GM18511 (cell line): ENCODE results near the gene CACNA1S.
A peak's percentile ranks its signal among the peaks of the same experiment; 100 is the strongest.

ENCODE experiments used
- ATAC-seq: cut with Tn5 transposase; IDR thresholded peaks from one replicate; pipeline ENCODE4 v1.9.1; 2021; ENCODE audit warnings: mild to moderate bottlenecking, moderate library complexity; ENCODE audit not compliant: unreplicated experiment

Gene CACNA1S

DNA sequence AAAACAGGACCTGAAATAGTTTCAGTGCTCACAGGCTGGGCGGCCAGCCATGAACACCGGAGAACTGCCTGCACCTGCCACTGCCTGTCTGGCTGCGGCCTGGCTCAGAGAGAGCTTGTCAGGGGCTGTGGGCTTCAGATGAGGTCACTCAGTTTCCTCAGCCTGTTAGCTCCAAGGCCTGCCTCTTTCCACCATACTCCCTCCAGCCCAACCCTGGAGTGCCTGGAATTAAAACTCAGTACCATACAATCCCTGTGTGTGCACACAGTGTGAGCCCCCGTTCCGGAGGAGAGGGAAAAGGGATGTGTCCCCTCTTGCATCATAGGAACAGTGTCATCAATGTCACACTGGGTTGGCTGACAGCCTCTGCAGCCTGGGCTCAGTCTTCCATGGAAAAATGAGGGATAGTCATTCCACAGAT lies 16.2 kb downstream of the CACNA1S start:
- ATAC-seq: peak; percentile 72

DNA sequence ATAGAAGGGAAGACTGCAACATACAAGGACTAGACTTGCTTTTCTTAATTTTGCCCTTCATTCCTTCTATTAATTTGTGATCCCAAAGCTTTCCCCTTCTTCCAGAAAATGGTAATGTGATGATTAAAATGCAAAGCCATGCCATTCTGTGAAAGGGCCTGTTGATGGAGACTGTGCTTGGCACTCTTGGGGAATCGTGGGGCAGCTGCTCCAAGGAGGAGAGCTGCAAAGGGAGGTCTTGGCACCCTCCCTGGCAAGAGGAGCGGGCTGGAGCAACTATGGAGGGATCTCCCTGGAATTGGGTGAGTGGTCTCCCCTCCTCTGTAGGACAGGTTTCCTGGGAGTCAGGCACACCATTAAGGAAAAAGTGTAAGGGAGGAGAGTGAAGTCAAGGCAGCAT lies 16.6 kb downstream of the CACNA1S start:
- no peak for ATAC-seq

DNA sequence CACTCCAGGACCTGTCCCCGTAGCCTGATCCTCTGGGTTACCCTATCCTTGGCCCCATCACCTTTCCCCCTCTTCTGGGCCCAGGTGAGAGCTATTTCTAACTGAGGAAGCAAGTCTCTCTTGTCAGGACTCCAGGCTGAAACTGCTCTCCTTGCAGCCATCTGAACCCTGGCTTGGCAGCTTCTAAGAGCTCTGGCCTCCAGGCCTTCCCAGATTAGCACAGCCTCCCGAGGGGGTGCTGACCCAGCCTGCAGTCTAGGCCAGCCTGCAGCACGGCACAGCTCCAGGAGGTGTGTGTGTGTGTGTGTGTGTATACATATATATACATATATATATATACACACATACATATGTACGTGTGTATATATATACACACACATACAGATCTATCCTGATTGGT lies 17.4 kb downstream of the CACNA1S start:
- no peak for ATAC-seq

- ATAC-seq: no peak
Observed at GRCh38 chr1:201093962-201094361, 18.3 kb downstream of the CACNA1S start.

DNA sequence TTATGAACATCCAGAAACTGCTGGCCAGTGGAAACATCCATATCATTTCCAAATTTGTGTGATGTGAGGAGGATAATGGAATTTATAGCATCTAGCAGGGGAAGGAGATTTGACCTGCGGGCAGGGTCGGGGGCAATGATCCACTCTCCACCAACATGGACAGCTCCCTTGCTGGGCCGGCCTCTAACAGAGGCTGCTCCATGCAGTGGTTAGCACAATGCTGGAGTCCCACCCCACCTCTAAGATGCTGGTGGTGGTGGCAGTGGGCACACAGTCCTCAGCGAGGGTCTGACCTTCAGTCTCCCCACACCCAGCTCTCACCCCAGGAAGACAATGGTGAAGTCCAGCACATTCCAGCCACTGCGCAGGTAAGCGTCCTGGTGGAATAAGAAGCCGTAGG lies 18.7 kb downstream of the CACNA1S start:
- no peak for ATAC-seq

GRCh38 chr1:201092738-201093137 lies 19.5 kb downstream of the CACNA1S start:
- ATAC-seq: no peak

DNA sequence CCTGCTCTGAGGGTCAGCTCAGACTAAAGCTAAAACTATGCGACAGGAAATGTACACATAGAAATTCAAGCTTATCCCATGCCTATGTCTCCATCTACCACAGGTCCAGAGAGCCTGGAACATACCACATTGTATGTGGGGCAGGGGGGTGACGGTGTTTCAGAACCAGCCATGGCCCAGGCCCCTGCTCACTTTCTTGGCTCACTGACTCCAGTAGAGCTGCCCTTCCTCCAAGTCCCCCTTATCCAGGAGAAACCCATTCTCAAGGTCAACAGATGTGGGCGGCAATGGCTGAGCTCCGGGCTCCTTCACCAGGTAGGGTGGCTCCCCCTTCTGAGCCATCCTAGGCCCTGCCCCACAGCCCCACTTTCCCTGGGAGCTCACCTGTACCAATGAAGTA lies 21.0 kb downstream of the CACNA1S start:
- ATAC-seq: no peak

DNA sequence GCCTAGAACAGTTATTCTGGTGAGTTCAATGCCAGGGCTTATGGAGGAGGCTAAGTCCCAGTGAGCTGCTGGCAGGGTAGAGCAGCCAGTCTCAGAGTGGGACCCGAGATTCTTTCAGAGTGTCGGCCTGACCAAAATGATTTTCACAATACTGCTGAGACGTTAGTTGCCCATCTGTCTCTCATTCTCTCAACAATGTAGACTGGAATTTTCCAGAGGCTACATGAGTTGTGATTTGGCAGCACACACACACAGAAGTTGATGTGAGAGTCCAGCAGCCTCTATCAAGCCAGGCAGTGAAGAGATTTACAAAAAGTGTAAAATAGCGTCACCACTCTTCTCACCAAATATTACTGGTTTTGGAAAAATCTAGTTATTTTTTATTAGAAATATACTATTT lies 21.7 kb downstream of the CACNA1S start:
- no peak for ATAC-seq

DNA sequence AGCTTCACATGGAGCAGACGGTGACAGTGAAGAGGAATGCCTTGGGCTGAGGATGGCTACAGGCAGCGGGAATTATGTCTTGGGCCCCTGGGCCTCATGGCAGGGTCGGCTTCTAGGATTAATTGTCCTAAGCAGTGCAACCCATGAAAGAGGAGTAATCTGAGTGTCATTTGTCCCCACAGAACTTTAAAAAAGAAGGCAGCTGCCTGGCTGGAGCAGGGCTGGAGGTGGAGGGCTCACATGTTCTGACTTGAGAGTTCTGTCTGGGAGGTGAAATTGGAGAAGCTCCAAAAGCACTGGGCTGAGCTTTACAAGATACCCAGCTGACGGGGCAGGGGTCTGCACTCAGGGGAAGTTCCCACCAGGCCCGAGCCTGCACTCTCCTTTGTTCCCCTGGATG lies 22.6 kb downstream of the CACNA1S start:
- ATAC-seq: no peak

DNA sequence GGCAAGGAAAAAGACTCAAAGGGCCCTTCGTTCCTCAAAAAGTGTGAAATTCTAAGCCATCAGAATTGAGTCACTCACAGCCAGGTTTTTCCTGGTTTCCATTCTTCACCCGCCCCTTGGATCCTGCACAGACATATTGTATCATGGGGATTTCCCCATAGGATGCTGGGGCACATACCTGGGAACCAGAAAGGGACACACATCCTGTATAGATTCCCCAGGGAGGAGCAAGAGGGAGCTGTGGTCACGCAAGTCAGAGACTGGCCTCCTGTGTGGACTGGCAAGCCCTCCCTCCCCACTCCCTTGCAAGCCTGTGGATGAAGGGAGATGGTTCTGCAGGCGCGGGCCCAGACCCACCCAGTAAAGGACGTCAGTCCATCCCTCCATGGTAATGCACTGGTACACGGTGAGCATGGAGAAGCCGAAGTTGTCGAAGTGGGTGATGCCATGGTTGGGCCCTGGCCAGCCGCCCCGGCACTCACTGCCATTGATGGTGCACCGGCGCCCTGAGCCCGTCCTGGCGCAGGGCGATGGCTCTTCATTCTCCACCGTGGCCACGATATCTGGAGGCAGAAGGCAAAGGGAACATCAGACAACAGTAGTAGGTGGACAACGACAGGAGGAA lies 23.2 kb downstream of the CACNA1S start:
- no peak for ATAC-seq

DNA sequence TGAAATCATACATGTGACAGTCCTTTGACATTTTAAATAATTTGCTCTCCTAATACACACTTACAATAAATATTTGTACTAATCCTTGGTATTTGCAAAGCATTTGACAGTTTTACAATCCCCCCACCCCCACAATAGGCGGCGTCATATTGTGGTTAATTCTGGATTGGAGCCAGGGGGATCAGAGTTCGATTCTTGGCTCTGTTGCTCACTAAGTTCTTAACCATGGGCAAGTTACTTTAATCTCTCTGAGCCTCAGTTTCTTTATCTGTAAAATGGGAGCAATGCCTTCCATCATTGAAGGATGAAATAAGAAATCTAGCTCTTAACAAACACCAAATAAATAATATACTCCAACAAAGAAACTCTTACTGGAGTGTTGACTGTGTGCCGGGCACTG lies 23.8 kb downstream of the CACNA1S start:
- no peak for ATAC-seq

GRCh38 chr1:201085902-201086735 lies 26.1 kb downstream of the CACNA1S start:
- no peak for ATAC-seq

DNA sequence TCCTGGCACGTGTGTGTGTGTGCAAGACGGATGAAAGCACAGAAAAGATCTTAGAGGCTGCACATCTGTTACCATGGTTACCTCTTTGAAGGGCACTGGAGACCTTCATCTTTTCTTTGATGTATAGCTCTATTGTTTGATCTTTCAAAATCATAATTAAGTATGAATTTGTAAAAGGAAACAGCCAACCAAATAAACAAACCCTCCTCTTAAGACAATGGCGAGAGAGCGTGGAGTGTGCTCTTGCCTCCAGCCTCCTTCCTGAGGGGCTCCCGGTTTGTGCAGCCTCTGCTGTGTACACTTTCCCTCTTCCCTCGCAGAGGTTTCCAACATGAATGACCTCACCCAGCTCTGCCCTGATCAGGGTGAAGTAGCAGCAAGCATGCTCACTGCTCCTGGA lies 27.9 kb downstream of the CACNA1S start:
- no peak for ATAC-seq

DNA sequence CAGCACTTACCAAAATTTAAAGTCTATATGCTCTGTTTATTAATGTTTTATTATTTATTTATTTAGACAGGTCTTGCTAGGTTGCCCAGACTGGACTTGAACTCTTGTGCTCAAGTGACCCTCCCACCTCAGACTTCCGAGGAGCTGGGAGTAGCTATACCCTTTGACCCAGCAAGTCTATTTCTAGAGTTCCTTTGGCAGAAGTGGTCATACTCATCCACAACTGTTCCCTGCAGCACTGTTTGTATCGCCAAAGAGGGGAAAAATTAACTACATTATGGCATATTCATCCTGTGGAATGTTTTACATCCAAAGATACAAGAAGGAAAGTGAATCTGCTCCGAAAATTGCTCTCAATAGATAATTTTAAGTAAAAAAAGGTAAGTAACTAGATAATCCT lies 28.5 kb downstream of the CACNA1S start:
- no peak for ATAC-seq

DNA sequence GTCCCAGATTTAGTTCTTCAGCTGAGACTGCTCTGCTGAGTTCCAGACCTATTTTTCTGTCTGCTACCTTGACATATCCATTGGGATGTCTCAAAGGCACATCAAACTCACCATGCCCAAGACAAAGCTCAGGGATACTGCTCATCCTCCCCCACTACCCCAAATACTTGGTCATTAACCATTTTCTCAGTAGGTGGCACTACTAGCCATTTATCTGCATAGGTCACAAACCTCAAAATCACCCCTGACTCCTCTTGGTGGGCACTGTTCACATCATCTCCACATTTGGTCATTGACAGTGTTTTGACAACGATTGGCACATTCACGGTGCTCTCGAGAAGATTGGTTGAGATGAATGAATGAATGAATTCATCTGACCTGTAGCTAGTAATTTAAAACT lies 32.1 kb downstream of the CACNA1S start:
- no peak for ATAC-seq

DNA sequence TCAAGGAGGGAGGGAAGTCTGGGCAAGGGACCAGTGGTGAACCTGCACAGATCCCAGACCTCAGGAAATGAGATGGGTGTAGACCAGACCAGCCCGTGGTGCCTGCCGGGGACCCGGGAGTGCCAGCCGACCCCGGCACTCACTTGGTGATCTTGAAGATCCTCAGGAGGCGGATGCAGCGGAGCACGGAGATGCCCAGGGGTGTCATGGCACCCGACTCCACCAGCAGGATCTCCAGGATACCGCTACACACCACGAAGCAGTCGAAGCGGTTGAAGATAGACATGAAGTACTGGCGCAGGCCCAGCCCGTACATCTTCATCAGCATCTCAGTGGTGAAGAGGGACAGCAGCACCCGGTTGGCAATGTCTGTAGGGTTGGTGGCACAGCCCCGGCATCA lies 34.5 kb downstream of the CACNA1S start:
- no peak for ATAC-seq

DNA sequence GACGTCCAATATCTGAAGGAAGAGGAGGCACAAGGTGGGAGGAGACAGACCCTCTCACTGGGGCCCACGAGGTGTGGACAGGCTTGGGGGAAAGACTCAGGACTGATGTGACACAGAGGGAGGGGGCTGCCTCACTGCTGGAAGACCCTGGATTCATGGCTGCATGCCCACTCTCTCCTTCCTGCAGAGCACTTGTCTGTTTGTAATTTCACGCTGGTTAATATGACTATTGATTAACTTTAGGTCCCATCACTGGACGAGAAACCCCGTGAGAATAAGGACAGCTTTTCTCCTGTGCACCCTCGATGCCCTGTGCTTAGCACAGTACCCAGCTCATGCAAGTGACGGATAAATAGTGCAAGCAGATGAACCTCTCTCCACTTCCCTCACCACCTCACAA lies 35.1 kb downstream of the CACNA1S start:
- no peak for ATAC-seq

GRCh38 chr1:201076092-201076491 lies 36.1 kb downstream of the CACNA1S start:
- ATAC-seq: no peak

DNA sequence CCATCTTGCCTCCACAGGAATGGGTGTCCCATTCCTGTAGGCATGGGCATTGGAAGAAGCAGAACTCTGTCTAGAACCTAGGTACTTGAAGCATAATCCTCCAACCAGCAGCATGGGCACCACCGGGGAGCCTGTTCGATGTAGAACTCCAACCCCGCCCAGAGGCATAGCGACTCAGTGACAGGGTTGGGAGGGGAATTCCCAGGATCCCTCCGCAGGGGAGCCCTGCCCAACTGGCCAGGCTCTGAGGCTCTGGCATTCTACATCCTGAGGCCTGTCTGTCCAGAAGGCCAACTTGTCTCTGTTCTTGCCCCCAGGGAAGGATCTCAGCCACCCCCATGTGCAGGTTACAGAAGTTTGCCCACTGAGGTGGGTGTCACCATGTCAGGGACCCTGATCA lies 38.2 kb downstream of the CACNA1S start:
- ATAC-seq: no peak

GRCh38 chr1:201072922-201073321 lies 39.3 kb downstream of the CACNA1S start:
- no peak for ATAC-seq

- ATAC-seq: no peak
Observed at GRCh38 chr1:201072149-201072548, 40.1 kb downstream of the CACNA1S start.

- ATAC-seq: no peak
Observed at GRCh38 chr1:201069636-201070035, 42.6 kb downstream of the CACNA1S start.

- ATAC-seq: no peak
Observed at GRCh38 chr1:201068976-201069375, 43.2 kb downstream of the CACNA1S start.
